LHCN-M2 (cell line): ENCODE data around the gene WDR86. TPM values are rescaled to one million over a fixed set of nuclear protein-coding genes. Genes with fewer than 3 reads are reported as not detected.

Experiments
- total RNA-seq: library from RNA; depleted of rRNA; stranded (reverse); fragments of >200 nt; gene quantifications from 2 replicates; pipeline ENCODE4 v1.2.3, GENCODE V29; 2014; rRNA removed

WDR86 gene
- total RNA-seq, 1 experiment from 2014 or later = 1.3 TPM

Other genes with a start within 250 kb of the WDR86 start
- gene GBX1, start 242.3 kb downstream of the WDR86 start, total RNA-seq = not detected in 2 replicates
- gene ASB10, start 222.8 kb downstream of the WDR86 start, total RNA-seq = not detected in 2 replicates
- gene H2BK1, start 199.6 kb downstream of the WDR86 start, total RNA-seq = not detected in 2 replicates
- 111 and 115 TPM in 2 replicates for gene ABCF2, start 182.8 kb downstream of the WDR86 start, total RNA-seq
- 123 and 133 TPM in 2 replicates for gene CHPF2, start 177.6 kb downstream of the WDR86 start, total RNA-seq
- gene SMARCD3, start 161.3 kb downstream of the WDR86 start, total RNA-seq = 150 and 161 TPM in 2 replicates
- gene NUB1, start 68.2 kb downstream of the WDR86 start, total RNA-seq = 60.8 and 67.4 TPM in 2 replicates
- not detected in 2 replicates for gene CRYGN, start 30.1 kb upstream of the WDR86 start, total RNA-seq
- 138 and 145 TPM in 2 replicates for gene RHEB, start 109.9 kb upstream of the WDR86 start, total RNA-seq